Kidney epithelial cell (primary cell): ENCODE data around the gene CDK5R2. TPM values are rescaled to one million over a fixed set of nuclear protein-coding genes. Genes with fewer than 3 reads are reported as not detected.
"Not testable (repeated sequence)": the region's sequence is repeated elsewhere in the genome, so short reads cannot be mapped to it uniquely, and the experiment has no call there.

Source experiments
- DNase-seq: peaks from one replicate; pipeline ENCODE4 v3.0.0-alpha.2; 2010; ENCODE audit warnings: low read depth
- H3K27me3 ChIP-seq: 2 replicates; pipeline ENCODE4 v1.6.0; 2011; ENCODE audit warnings: low read length; ENCODE audit not compliant: control insufficient read depth, insufficient read depth
- H3K36me3 ChIP-seq: 2 replicates; pipeline ENCODE4 v1.5.1; 2011; ENCODE audit warnings: low read length; ENCODE audit not compliant: control insufficient read depth, insufficient read depth
- H3K4me3 ChIP-seq: 2 replicates; pipeline ENCODE4 v1.5.1; 2011; ENCODE audit warnings: low read depth, mild to moderate bottlenecking, control low read depth, low read length
- CTCF ChIP-seq: IDR thresholded peaks from 2 replicates; pipeline ENCODE4 v1.5.1; 2011; ENCODE audit warnings: mild to moderate bottlenecking, moderate library complexity, low read length, control low read depth, inconsistent platforms; ENCODE audit not compliant: insufficient read depth, poor library complexity, severe bottlenecking
- total RNA-seq: library from RNA; depleted of rRNA; stranded (reverse); fragments of >200 nt; gene quantifications from 2 replicates; pipeline ENCODE4 v1.2.3, GENCODE V29; 2015

CDK5R2 gene
- total RNA-seq, 1 donor from 2014 or later, result 0.21 TPM

- Histone ChIP-seq H3K4me3 (no peak overlapping the region), H3K27me3 (peaks cover 4% of the 10 kb centered on the region), H3K36me3 (no peaks in the 10 kb centered on the region)
- DNase-seq, result no peak
- no peak for TF ChIP-seq CTCF
Measured at GRCh38 chr2:218927422-218927821, 32.0 kb upstream of the CDK5R2 start.

GRCh38 chr2:218927876-218928275 lies 31.6 kb upstream of the CDK5R2 start:
- no peak for TF ChIP-seq CTCF
- Histone ChIP-seq H3K4me3 (no peak overlapping the region), H3K27me3 (peaks cover 4% of the 10 kb centered on the region), H3K36me3 (no peaks in the 10 kb centered on the region)
- no peak for DNase-seq

- DNase-seq, H3K27me3 ChIP-seq, H3K4me3 ChIP-seq, H3K36me3 ChIP-seq: not testable (repeated sequence)
Measured at GRCh38 chr2:218930488-218930887, 29.0 kb upstream of the CDK5R2 start.

GRCh38 chr2:218931751-218932150 lies 27.7 kb upstream of the CDK5R2 start:
- H3K4me3 ChIP-seq, H3K27me3 ChIP-seq, DNase-seq, H3K36me3 ChIP-seq: not testable (repeated sequence)

- H3K4me3 ChIP-seq, result no peak overlapping the region
- H3K36me3 ChIP-seq, result no peaks in the 10 kb centered on the region
- peaks cover 4% of the 10 kb centered on the region for H3K27me3 ChIP-seq
- DNase-seq, result no peak
- TF ChIP-seq CTCF, result no peak
Measured at GRCh38 chr2:218944759-218945404, 14.6 kb upstream of the CDK5R2 start.

- no peak for TF ChIP-seq CTCF
- Histone ChIP-seq H3K4me3 (no peak overlapping the region), H3K36me3 (no peaks in the 10 kb centered on the region), H3K27me3 (peaks cover 4% of the 10 kb centered on the region)
- DNase-seq, result no peak
Measured at GRCh38 chr2:218946621-218947020, 12.8 kb upstream of the CDK5R2 start.

GRCh38 chr2:218952160-218952559 lies 7.3 kb upstream of the CDK5R2 start:
- Histone ChIP-seq H3K36me3 (no peaks in the 10 kb centered on the region), H3K27me3 (peaks cover 27% of the 10 kb centered on the region), H3K4me3 (no peak overlapping the region)
- no peak for TF ChIP-seq CTCF
- DNase-seq, result no peak
